DMS79 treated with DMSO at 0.1 percent for 48 hours (cell line): ENCODE data around the gene CCL4.
"Not testable (repeated sequence)": the region's sequence is repeated elsewhere in the genome, so short reads cannot be mapped to it uniquely, and the experiment has no call there.

Experiments used
- DNase-seq: peaks from one replicate; lab custom pipeline; 2025; lab: John Stamatoyannopoulos, UW

The CCL4 gene

GRCh38 chr17:36103401-36103975, at the start of gene CCL4:
CCL4 (plus strand) TSS chr17:36103827; CDS start chr17:36103906, 79 bp downstream.
- not testable (repeated sequence) for DNase-seq

DNA sequence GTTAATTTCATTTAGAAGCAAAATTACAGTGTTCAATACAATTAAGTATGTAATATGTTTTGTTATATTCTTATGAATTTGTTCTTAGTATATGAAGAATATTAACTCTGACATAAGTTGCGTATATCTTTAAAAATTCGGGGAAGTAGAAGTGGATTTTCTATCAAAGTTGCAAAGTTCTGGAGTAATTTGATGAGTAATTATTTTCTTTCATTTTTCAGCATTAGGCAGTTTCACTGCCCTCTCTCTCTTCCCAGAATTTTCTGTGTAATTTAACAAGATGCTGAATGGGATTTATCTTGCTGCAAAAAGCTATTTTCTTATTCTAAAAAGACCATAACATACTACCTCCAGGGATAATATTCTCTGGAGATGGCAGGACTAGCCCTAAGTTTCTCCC, 48.5 kb upstream of the CCL4 start:
- DNase-seq, result no peak

DNA sequence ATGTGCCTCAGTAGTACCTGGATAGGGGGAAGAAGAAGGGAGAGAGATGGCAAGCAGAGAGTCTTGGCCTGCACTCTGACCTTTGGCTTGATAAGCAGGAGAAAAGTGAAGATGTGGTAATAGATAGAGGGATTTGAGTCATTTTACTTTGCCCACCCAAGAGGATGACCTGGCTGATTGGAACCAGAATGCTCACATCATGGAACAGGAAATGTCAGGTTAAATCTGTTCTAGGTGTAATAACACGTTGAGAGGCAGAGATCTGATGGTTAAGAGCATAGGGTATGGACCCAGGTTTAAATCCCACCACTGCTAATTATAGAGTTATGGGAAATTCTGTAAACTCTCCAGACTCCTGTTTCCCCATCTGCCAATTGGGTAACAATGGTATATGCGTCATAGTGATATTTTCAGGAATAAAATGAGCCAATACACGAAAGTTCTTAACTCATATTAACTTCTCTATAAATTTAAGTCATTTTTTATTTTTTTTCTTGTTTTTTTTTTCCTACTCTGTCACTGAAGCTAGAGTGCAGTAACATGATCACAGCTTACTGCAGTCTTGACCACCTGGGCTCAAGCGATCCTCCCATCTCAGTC, 47.6 kb upstream of the CCL4 start:
- no peak for DNase-seq

- no peak for DNase-seq
Measured at GRCh38 chr17:36057911-36058310, 45.7 kb upstream of the CCL4 start.

GRCh38 chr17:36059406-36059805, 44.2 kb upstream of the CCL4 start:
- DNase-seq, result no peak

DNA sequence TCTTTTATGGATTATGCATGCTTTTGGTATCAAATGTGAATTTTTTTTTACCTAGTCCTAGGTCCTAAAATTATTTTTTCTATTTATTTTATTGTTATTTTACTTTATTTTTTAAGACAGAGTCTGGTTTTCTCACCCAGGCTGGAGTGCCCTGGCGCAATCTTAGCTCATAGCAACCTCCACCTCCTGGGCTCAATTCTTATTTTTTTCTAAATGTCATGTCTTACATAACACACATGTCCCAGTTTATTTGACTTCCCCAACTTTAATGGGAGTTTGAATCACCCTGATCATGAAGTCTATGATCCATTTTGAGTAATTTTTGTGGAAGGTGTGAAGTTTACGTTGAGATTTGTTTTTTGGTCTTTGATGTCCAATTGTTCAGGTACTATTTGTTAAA, 42.8 kb upstream of the CCL4 start:
- DNase-seq, result no peak

DNA sequence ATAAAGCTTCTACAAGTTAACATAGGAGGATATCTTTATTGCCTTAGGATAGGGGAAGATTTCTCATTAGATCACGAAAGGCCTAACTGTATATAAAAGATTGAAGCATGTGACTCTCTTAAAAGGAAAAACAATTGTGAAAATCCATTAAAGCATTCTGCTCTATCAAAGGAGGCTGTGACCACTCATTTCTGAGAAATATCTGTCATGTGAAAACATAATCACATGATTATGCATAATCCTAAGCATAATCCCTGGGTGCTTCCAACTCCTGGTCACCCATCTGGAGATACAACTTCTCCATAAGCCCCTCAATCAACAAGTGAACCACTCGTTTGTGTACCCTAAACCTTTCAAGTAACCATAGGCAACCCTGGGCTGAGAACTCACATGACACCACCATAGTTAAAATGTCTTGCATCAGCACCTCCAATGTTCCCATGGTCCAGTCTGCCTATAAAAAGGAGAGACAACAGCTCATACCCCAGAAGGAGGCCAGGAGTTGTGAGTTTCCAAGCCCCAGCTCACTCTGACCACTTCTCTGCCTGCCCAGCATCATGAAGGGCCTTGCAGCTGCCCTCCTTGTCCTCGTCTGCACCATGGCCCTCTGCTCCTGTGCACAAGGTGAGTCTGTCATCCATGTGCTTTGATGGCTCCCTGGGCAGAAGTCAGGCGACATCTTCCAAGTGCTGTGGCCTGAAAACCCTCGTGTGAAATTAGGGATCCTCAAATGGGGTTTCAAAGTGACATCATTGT, 39.7 kb upstream of the CCL4 start, which contains the start of gene CCL18:
Gene CCL18, plus strand, starts transcription at position 487 of the 756 bp plus-strand sequence. Its CDS starts 71 bp downstream, at position 558.
- no peak for DNase-seq

- DNase-seq, result no peak
Measured at GRCh38 chr17:36066365-36066985, 37.2 kb upstream of the CCL4 start.

- DNase-seq, result no peak
Measured at GRCh38 chr17:36068524-36068923, 35.1 kb upstream of the CCL4 start.

DNA sequence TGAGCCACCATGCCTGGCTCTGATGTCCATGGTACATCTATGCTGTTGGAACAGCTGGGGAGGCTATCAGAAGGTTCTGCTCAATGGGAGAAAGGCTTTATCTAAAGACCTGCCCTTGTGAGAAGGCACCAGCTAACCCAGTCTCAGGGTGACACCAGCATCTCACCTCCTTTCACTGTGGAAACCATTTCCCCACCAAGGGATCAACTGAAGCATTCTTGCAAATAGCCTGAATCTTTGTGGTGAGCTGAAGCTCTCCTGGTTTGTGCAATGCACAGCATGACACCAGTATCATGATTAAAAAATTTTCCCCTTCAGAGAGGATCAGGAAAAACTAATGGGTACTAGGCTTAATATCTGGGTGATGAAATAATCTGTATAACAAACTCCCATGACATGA, 34.5 kb upstream of the CCL4 start:
- no peak for DNase-seq

DNA sequence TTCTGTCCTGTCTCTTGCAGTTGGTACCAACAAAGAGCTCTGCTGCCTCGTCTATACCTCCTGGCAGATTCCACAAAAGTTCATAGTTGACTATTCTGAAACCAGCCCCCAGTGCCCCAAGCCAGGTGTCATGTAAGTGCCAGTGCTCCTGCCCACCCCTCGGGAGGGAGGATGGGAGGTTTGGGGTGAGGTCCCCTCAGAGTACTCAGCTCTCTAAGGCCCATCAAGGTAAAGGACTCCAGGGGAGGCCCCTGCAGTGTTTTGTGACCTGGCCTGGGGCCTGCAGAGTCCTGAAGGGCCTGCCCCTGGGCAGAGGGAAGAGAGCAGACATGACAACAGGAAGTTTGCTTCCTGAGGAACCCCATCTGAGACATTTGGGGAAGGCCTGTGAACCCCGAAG, 33.2 kb upstream of the CCL4 start:
- no peak for DNase-seq

GRCh38 chr17:36071751-36072150, 31.9 kb upstream of the CCL4 start:
- DNase-seq, result no peak

DNA sequence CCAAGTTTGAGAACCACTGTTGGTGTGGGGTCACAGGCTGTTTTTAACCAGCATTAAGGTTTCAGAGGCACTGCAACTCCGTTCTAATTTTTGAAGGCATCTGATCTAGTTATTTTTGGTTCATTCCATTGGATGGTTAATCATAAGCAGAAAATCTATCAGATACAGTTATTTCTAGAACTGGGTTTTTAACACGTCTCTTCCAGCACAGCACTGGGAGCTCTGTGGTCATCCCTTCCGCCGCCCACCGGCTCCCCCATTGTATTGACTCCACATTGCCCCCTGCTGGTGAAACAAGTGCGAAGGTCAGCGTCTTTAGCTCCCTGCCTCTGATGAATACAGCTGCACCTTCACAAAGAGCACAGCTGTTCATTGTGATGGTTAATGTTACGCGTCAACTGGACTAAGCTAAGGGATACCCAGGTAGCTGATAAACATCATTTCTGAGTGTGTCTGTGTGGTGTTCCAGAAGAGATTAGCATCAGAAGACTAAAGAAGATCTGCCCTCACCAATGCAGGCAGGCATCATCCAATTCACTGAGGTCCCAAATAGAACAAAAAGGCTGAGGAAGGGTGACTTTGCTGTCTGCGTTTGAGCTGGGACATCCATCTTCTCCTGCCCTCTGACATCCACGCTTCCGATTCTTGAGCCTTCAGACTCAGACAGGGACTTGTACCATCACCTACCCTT, 31.1 kb upstream of the CCL4 start:
- no peak for DNase-seq

GRCh38 chr17:36074365-36074764, 29.3 kb upstream of the CCL4 start:
- no peak for DNase-seq

GRCh38 chr17:36081681-36082471, 21.8 kb upstream of the CCL4 start:
- DNase-seq, result not testable (repeated sequence)

DNA sequence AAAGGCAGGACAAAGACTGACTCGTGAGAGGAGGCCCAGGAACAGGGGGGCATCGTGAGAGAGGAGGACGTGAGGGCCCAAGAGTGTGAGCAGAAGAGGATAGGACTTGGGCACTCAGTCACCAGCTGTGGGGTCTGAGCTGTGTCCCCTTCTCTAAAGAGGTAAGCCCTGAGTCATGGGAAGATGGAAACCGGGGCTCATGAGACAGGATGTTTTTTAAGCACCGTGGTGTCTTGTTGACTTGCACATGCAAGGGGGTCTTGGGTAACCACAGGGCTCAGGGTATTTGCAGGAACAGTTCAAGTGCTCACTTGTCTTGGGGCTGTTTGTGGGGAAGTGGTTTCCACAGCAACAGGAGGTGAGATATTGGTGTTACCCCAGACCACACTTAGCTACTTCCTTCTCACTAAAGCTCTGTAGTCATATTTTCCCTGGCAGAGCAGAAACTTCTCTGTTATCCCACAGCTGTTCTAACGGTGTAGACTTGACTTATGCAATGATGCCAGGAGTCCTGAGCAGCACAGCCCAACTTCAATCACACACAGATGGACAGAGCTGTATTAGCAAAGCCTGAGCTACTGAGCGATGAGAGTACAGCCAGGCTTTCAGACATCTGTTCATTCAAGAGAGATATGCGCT, 21.0 kb upstream of the CCL4 start:
- peak; percentile 14 for DNase-seq

DNA sequence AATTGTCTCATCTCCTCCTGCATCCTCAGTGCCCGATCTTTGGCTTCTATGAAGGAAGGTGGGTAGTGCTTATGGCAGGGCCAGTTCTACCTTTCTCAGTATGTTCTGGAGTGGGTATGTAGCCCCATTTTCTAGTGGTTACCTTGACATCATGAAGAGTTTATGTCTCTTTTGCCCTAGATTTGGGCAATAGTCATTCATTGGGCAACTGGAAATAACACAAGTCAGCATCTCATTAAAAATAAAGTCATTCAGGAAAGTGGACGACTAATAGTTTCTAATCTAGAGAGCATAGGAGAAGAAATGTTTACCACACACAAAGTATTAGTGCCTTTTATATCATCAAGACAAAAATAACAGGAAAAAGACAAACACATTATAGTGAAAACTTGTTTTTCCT, 19.9 kb upstream of the CCL4 start:
- not testable (repeated sequence) for DNase-seq

DNA sequence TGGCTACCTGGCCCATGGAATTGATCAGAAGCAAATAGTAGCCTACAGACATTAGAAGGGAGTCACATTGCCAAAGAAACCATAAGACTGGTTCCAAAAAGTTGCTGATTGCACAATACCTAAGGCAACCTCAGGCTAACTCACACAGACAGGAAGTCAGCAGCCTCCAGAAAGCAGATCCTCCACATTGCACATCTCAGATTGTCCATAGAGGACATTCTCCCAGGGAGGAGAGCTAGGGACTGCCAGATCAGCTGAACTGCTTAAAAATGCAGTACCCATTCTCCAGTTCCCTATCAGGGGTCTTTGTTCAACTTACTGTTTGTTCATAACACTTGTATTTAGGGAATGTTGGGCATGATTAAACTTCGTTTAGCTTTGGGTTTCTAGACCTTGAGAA, 17.9 kb upstream of the CCL4 start:
- DNase-seq, result no peak

DNA sequence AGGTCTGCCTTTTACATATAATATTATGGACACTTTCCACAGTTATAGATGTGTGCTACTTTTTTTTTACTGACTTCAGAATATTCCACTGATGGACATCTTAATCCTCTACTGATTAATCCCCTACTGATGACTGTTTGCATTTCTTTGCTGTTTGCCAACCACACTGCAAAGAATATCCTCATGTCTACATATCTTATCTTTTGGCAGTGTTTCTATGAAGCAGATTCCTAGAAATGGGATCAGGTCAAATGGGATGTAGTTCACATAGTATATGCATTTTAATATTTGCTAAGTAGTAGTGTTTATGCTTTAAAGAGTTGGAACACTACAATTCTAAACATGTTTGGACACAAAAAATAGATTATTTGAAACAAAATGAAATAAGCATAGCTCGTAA, 16.8 kb upstream of the CCL4 start:
- no peak for DNase-seq

DNA sequence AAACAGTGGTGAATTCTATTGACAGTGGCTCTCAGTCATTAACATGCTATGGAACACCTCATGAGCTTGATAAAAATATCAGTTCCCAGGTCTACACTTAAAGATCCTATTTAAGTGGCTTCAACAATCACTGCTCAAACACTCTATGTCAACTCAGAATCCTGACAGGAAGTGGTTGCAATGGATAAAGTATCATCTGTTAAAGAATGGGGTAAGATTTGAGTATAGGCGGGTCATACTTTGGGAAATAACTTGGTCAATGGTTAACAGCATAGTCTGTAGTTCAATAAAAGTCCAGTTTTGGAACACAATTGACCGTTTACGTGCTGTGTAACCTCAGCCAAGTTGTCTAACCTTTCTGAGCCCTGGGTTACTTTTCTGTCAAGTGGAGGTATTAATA, 16.2 kb upstream of the CCL4 start:
- DNase-seq, result not testable (repeated sequence)
